Activated CD4-positive, alpha-beta memory T cell treated with anti-CD3 and anti-CD28 coated beads for 36 hours (primary cell): ENCODE measurements around the gene CDH12. TPM values are rescaled to one million over a fixed set of nuclear protein-coding genes. Genes with fewer than 3 reads are reported as not detected.

Source experiments
- CTCF ChIA-PET: fragments of 350-600 bp; sonication (Branson Sonifier 250); formaldehyde crosslinking; loops from one replicate; lab custom pipeline; 2021; ENCODE audit warnings: antibody characterized with exemption, inconsistent platforms; lab: Charles Lee
- POLR2A ChIA-PET: fragments of 350-600 bp; sonication (Branson Sonifier 250); formaldehyde crosslinking; loops from one replicate; lab custom pipeline; 2021; ENCODE audit warnings: antibody characterized with exemption; lab: Charles Lee
- DNase-seq: peaks from one replicate; pipeline ENCODE4 v3.0.0-alpha.2; 2020
- H3K27ac Mint-ChIP-seq: one replicate; pipeline ENCODE4 v1.8.0; 2021; ENCODE audit warnings: mixed read lengths
- H3K27me3 Mint-ChIP-seq: one replicate; pipeline ENCODE4 v1.8.0; 2021; ENCODE audit warnings: mixed read lengths
- H3K36me3 Mint-ChIP-seq: one replicate; pipeline ENCODE4 v1.8.0; 2021; ENCODE audit warnings: mixed read lengths
- H3K4me1 Mint-ChIP-seq: one replicate; pipeline ENCODE4 v1.8.0; 2021; ENCODE audit warnings: low read depth, mixed read lengths
- H3K4me3 Mint-ChIP-seq: one replicate; pipeline ENCODE4 v1.8.0; 2021; ENCODE audit warnings: mild to moderate bottlenecking, mixed read lengths
- H3K9me3 Mint-ChIP-seq: one replicate; pipeline ENCODE4 v1.8.0; 2021; ENCODE audit warnings: mixed read lengths
- intact Hi-C: fragments of 100-400 bp; cut with micrococcal nuclease; formaldehyde crosslinking; loops from one replicate; pipeline ENCODE4 v1.15.1; 2023
- total RNA-seq, 2 experiments: library from RNA; stranded (reverse); gene quantifications; one replicate each; pipeline ENCODE4 v1.2.3, GENCODE V29; 2021

CDH12 gene
- total RNA-seq, 2 experiments from 2014 or later: not detected

DNA sequence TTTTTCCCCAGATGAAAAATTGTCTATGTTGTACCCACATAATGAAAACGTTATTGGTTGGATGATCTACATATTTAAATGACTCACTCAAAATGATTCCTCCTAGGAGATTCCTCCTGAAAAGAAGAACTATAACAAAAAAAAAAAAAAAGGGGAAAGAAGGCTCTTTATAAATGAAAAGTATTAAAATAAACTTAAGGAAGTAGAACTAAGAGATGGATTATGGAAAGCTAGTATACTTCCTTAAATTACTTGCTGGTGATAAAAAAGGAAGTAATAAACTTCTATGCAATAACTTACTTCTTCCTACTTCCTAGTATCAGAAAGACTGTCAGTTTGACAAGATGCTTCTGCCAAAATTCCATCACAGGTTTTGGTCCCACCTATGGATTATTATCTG is 1087.7 kb downstream of the CDH12 start:
- no peaks in the 10 kb centered on the region for H3K36me3 Mint-ChIP-seq
- CTCF ChIA-PET: no interaction called here
- no peaks in the 10 kb centered on the region for H3K4me1 Mint-ChIP-seq
- H3K27me3 Mint-ChIP-seq: no peaks in the 10 kb centered on the region
- no peak overlapping the region for H3K4me3 Mint-ChIP-seq
- no peak overlapping the region for H3K27ac Mint-ChIP-seq
- intact Hi-C loops: no loop called here
- POLR2A ChIA-PET: no interaction called here
- DNase-seq: no peak
- H3K9me3 Mint-ChIP-seq: no peaks in the 10 kb centered on the region

GRCh38 chr5:21739096-21739495 is 1114.0 kb downstream of the CDH12 start:
- H3K27ac Mint-ChIP-seq: no peak overlapping the region
- no peaks in the 10 kb centered on the region for H3K9me3 Mint-ChIP-seq
- no peaks in the 10 kb centered on the region for H3K27me3 Mint-ChIP-seq
- no peaks in the 10 kb centered on the region for H3K36me3 Mint-ChIP-seq
- ChIA-PET POLR2A (no interaction called here), CTCF (no interaction called here)
- no peak for DNase-seq
- H3K4me3 Mint-ChIP-seq: no peak overlapping the region
- H3K4me1 Mint-ChIP-seq: no peaks in the 10 kb centered on the region
- intact Hi-C loops: no loop called here

DNA sequence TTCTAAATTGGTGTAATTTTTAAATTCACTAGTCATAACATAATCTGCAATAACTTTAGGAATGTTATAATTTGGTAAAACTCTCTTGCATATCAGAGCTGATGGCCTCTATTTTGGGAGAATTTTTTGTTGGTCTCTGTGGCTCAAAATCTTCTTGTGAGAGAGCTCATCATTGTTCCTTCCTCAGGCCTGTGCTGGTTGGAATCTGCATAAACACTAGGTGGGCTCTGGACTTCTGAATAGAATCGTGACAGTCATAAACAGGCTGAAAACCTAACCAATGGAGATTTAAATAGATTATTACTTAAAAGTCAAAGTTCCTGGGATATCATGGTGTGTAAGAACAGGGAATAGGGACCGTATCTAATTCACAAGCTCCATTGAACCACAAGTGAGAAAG is 1129.6 kb downstream of the CDH12 start:
- ChIA-PET CTCF (no interaction called here), POLR2A (interaction anchor here (0.6 kb wide), 1 partner anchor 12 kb away, joined by 3 read pairs; no protein-coding TSS in a partner anchor)
- no peaks in the 10 kb centered on the region for H3K4me1 Mint-ChIP-seq
- intact Hi-C loops: no loop called here
- no peaks in the 10 kb centered on the region for H3K36me3 Mint-ChIP-seq
- no peaks in the 10 kb centered on the region for H3K27me3 Mint-ChIP-seq
- DNase-seq: no peak
- no peak overlapping the region for H3K27ac Mint-ChIP-seq
- no peak overlapping the region for H3K4me3 Mint-ChIP-seq
- peaks cover 7% of the 10 kb centered on the region for H3K9me3 Mint-ChIP-seq

GRCh38 chr5:21711866-21712758 is 1141.0 kb downstream of the CDH12 start:
- Mint-ChIP-seq H3K27ac (no peak overlapping the region), H3K4me3 (no peak overlapping the region), H3K27me3 (no peaks in the 10 kb centered on the region), H3K36me3 (no peaks in the 10 kb centered on the region), H3K4me1 (no peaks in the 10 kb centered on the region), H3K9me3 (peaks cover 9% of the 10 kb centered on the region)
- no peak for DNase-seq
- ChIA-PET CTCF (no interaction called here), POLR2A (interaction anchor here (0.9 kb wide), 1 partner anchor 11 kb away, joined by 3 read pairs; no protein-coding TSS in a partner anchor)
- intact Hi-C loops: no loop called here

DNA sequence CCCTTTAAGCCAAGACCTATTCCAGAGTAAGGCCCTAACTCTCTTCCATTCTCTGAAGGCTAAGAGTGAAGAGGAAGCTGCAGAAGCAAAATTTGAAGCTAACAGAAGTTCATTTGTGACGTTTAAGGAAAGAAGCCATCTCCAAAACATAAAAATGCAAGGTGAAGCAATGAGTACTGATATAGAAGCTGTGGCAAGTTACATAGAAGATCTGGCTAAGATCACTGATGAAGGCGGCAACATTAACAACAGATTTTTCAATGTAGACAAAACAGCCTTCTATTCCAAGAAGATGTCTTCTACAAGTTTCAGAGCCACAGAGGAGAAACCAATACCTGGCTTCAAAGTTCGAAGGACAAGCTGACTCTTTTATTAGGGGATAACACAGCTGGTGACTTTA is 1143.4 kb downstream of the CDH12 start:
- H3K36me3 Mint-ChIP-seq: no peaks in the 10 kb centered on the region
- H3K4me3 Mint-ChIP-seq: no peak overlapping the region
- intact Hi-C loops: no loop called here
- DNase-seq: no peak
- POLR2A ChIA-PET: no interaction called here
- no peak overlapping the region for H3K27ac Mint-ChIP-seq
- CTCF ChIA-PET: no interaction called here
- H3K27me3 Mint-ChIP-seq: no peaks in the 10 kb centered on the region
- H3K4me1 Mint-ChIP-seq: no peaks in the 10 kb centered on the region
- H3K9me3 Mint-ChIP-seq: peaks cover 5% of the 10 kb centered on the region

- no peak for DNase-seq
- H3K4me3 Mint-ChIP-seq: no peak overlapping the region
- H3K4me1 Mint-ChIP-seq: no peaks in the 10 kb centered on the region
- CTCF ChIA-PET: no interaction called here
- no peak overlapping the region for H3K27ac Mint-ChIP-seq
- no peaks in the 10 kb centered on the region for H3K36me3 Mint-ChIP-seq
- POLR2A ChIA-PET: no interaction called here
- intact Hi-C loops: no loop called here
- H3K9me3 Mint-ChIP-seq: peaks cover 5% of the 10 kb centered on the region
- no peaks in the 10 kb centered on the region for H3K27me3 Mint-ChIP-seq
These were observed 1148.0 kb downstream of the CDH12 start for GRCh38 chr5:21704974-21705668.

- no peak for DNase-seq
- H3K9me3 Mint-ChIP-seq: peaks cover 6% of the 10 kb centered on the region
- intact Hi-C loops: no loop called here
- ChIA-PET POLR2A (no interaction called here), CTCF (no interaction called here)
- no peaks in the 10 kb centered on the region for H3K36me3 Mint-ChIP-seq
- H3K4me1 Mint-ChIP-seq: no peaks in the 10 kb centered on the region
- H3K4me3 Mint-ChIP-seq: no peak overlapping the region
- H3K27ac Mint-ChIP-seq: no peak overlapping the region
- no peaks in the 10 kb centered on the region for H3K27me3 Mint-ChIP-seq
These were observed 1151.8 kb downstream of the CDH12 start for GRCh38 chr5:21701317-21701716.
